Coronary artery (tissue), 2 donors: ENCODE measurements around the gene LILRB4.

ENCODE experiments used
- DNase-seq: peaks from one replicate; pipeline ENCODE4 v3.0.0-alpha.2; 2017; ENCODE audit warnings: low spot score
- H3K27ac ChIP-seq, 2 donors: fragments of 200-600 bp; sonication (generic); one replicate each; pipeline ENCODE4 v1.5.1; 2016 to 2019
- H3K4me3 ChIP-seq: fragments of 200-600 bp; sonication (generic); 2 replicates; pipeline ENCODE4 v1.5.1; 2016; ENCODE audit warnings: mild to moderate bottlenecking, moderate library complexity
- CTCF ChIP-seq: fragments of 200-600 bp; sonication (generic); IDR thresholded peaks from one replicate; pipeline ENCODE4 v1.5.1; 2019; ENCODE audit warnings: antibody characterized with exemption

The LILRB4 gene

GRCh38 chr19:54644056-54644455 is 18.7 kb upstream of the LILRB4 start:
- Histone ChIP-seq H3K4me3 (no peak overlapping the region), H3K27ac (peak overlapping the region in 1 of 2 donors; percentile 11)
- DNase-seq = no peak
- no peak for TF ChIP-seq CTCF

DNA sequence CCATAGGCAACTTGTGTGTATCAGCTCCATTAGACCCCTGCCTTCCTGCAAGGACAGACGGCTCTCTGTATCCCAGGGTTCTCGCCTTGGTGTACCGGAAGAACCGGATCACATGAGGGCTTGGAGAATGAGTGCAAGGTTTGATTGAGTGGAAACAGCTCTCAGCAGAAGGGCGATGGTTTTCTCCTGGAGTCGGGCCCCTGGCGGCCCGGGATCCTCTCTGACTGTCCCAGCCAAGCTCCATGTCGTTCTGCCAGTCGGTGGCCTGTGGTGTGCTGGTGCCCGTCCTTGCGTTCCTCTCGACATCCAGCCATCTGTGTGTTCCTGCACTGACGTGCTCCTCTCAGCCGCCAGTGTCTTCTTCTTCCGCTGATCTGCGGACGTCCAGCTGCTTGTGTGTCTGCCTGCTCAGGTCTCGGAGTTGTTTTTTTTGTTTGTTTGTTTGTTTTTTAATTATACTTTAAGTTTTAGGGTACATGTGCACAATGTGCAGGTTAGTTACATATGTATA is 16.4 kb upstream of the LILRB4 start:
- DNase-seq = no peak
- no peak overlapping the region for H3K27ac ChIP-seq
- H3K4me3 ChIP-seq = no peak overlapping the region
- no peak for TF ChIP-seq CTCF

DNA sequence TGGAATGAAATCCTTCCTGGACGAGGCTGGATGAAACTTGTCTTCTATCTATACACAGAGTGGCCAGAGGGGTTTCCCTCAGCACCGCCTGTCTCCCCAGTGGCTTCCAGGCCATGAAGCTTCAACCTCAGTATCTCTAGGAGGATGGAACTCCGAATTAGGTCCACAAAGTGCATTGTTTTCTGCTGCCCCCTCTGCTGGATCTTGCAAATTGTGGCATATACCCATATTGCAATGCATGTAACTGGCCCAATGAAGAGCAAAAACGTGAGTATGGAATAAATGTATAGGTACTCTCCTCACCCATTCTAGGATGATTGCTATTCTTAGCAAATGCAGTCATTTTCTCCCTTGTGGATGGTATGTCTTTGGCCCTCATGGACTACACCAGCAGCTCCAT is 14.7 kb upstream of the LILRB4 start:
- H3K27ac ChIP-seq = no peak overlapping the region
- no peak for DNase-seq
- no peak for TF ChIP-seq CTCF
- no peak overlapping the region for H3K4me3 ChIP-seq

- H3K27ac ChIP-seq = no peak overlapping the region
- H3K4me3 ChIP-seq = no peak overlapping the region
- no peak for TF ChIP-seq CTCF
- no peak for DNase-seq
Measured at GRCh38 chr19:54650108-54650655, 12.6 kb upstream of the LILRB4 start.

DNA sequence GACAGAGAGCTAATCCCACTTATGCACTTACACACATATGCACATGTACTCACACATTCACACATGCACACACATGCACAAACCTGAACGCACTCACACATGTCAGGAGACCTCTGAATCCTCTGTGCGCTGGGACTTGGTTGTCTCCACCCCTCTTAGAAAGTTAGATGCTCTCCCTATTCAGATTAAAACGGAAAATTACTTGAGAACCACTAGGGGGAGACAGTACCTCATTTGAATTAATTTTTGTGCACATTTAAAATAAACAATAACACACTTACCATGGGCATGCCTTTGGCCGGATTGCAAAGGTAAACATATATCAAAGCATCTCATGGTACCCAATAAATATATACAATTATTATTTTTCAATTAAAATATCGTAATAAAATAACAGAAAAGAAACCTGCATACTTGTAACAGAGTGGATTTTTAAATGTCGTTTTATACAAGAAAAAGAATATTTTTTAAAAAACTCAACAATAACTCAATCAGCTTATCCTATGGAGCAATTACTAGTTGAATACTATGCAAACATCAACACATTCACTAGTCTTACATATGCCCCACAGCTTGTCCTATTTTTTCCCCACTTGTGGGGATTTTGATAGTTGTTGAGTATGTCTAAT is 9.5 kb upstream of the LILRB4 start:
- Histone ChIP-seq H3K27ac (no peak overlapping the region), H3K4me3 (no peak overlapping the region)
- no peak for DNase-seq
- TF ChIP-seq CTCF = no peak

GRCh38 chr19:54654447-54655321 is 8.1 kb upstream of the LILRB4 start:
- DNase-seq = no peak
- Histone ChIP-seq H3K4me3 (no peak overlapping the region), H3K27ac (no peak overlapping the region)
- TF ChIP-seq CTCF = no peak
